ENCODE measurements around the gene OR6C75. TPM values are rescaled to one million over a fixed set of nuclear protein-coding genes. Genes with fewer than 3 reads are reported as not detected.
"Not testable (repeated sequence)": the region's sequence is repeated elsewhere in the genome, so short reads cannot be mapped to it uniquely, and the experiment has no call there.

The OR6C75 gene
- total RNA-seq, 1 donor from 2014 or later: not detected

GRCh38 chr12:55400229-55400628 lies 37.5 kb downstream of the OR6C75 start, which contains the start of gene OR6C65:
OR6C65 (plus strand) TSS chr12:55400529; CDS start chr12:55400529, 0 bp downstream.
- Histone ChIP-seq H3K4me3 (no peak within 1 kb of the TSS), H3K27me3 (ENCODE audit: low read depth) (no peaks in the 10 kb centered on the region), H3K9me3 (no peaks in the 10 kb centered on the region), H3K27ac (no peak within 1 kb of the TSS), H3K36me3 (no peaks in the 10 kb centered on the region), H3K4me1 (no peaks in the 10 kb centered on the region)
- intact Hi-C loops (cut with DNase I): no loop called here
- DNase-seq (no peak), ATAC-seq (no peak)
- TF ChIP-seq CTCF (IDR thresholded peaks at IDR 0.05): no peak

- Histone ChIP-seq H3K27ac (no peak overlapping the region), H3K36me3 (no peaks in the 10 kb centered on the region), H3K4me3 (no peak overlapping the region), H3K27me3 (ENCODE audit: low read depth) (no peaks in the 10 kb centered on the region), H3K9me3 (no peaks in the 10 kb centered on the region), H3K4me1 (no peaks in the 10 kb centered on the region)
- intact Hi-C loops (cut with DNase I): no loop called here
- TF ChIP-seq CTCF (IDR thresholded peaks at IDR 0.05): no peak
- no peak for ATAC-seq
- no peak for DNase-seq
Measured at GRCh38 chr12:55407866-55408265, 45.1 kb downstream of the OR6C75 start.

- ATAC-seq; H3K9me3 ChIP-seq; H3K27ac ChIP-seq; H3K27me3 ChIP-seq (ENCODE audit: low read depth); DNase-seq; H3K4me1 ChIP-seq; intact Hi-C loops (cut with DNase I); H3K36me3 ChIP-seq; H3K4me3 ChIP-seq: not testable (repeated sequence)
Measured at GRCh38 chr12:55409133-55409532, 46.4 kb downstream of the OR6C75 start.

GRCh38 chr12:55412138-55412537 lies 49.4 kb downstream of the OR6C75 start:
- H3K27me3 ChIP-seq (ENCODE audit: low read depth); H3K4me1 ChIP-seq; ATAC-seq; intact Hi-C loops (cut with DNase I); H3K27ac ChIP-seq; H3K4me3 ChIP-seq; H3K9me3 ChIP-seq; DNase-seq; H3K36me3 ChIP-seq: not testable (repeated sequence)

GRCh38 chr12:55413498-55414388 lies 51.0 kb downstream of the OR6C75 start:
- H3K4me3 ChIP-seq; intact Hi-C loops (cut with DNase I); H3K27me3 ChIP-seq (ENCODE audit: low read depth); DNase-seq; H3K4me1 ChIP-seq; H3K36me3 ChIP-seq; H3K27ac ChIP-seq; H3K9me3 ChIP-seq: not testable (repeated sequence)
- ATAC-seq: peak; percentile 42 to 48

GRCh38 chr12:55414396-55414823 lies 51.6 kb downstream of the OR6C75 start:
- H3K4me3 ChIP-seq; H3K4me1 ChIP-seq; H3K27me3 ChIP-seq (ENCODE audit: low read depth); H3K27ac ChIP-seq; H3K9me3 ChIP-seq; DNase-seq; H3K36me3 ChIP-seq; intact Hi-C loops (cut with DNase I): not testable (repeated sequence)
- peak; percentile 18 to 36 for ATAC-seq

- H3K27ac ChIP-seq; H3K27me3 ChIP-seq (ENCODE audit: low read depth); H3K4me3 ChIP-seq; intact Hi-C loops (cut with DNase I); H3K9me3 ChIP-seq; H3K4me1 ChIP-seq; DNase-seq; H3K36me3 ChIP-seq: not testable (repeated sequence)
- peak; percentile 72 to 81 for ATAC-seq
Measured at GRCh38 chr12:55414889-55415288, 52.1 kb downstream of the OR6C75 start.

- TF ChIP-seq CTCF (IDR thresholded peaks at IDR 0.05): no peak
- Histone ChIP-seq H3K36me3 (no peaks in the 10 kb centered on the region), H3K4me3 (no peak overlapping the region), H3K27me3 (ENCODE audit: low read depth) (no peaks in the 10 kb centered on the region), H3K9me3 (no peaks in the 10 kb centered on the region), H3K27ac (no peak overlapping the region), H3K4me1 (no peaks in the 10 kb centered on the region)
- no peak for DNase-seq
- intact Hi-C loops (cut with DNase I): no loop called here
- ATAC-seq: no peak
Measured at GRCh38 chr12:55416961-55417360, 54.2 kb downstream of the OR6C75 start.
